HG02943 (cell line): ENCODE results near the gene CERK.
"Not testable (repeated sequence)": the region's sequence is repeated elsewhere in the genome, so short reads cannot be mapped to it uniquely, and the experiment has no call there.

Experiments
- ATAC-seq: cut with Tn5 transposase; IDR thresholded peaks from one replicate; pipeline ENCODE4 v1.9.1; 2021; ENCODE audit warnings: mild to moderate bottlenecking, low read depth, moderate library complexity; ENCODE audit not compliant: unreplicated experiment

Gene CERK

GRCh38 chr22:46737976-46738646, at the start of gene CERK:
Gene CERK (minus strand): TSS chr22:46738252. CDS start chr22:46738148, 104 bp downstream.
- ATAC-seq, result no peak

DNA sequence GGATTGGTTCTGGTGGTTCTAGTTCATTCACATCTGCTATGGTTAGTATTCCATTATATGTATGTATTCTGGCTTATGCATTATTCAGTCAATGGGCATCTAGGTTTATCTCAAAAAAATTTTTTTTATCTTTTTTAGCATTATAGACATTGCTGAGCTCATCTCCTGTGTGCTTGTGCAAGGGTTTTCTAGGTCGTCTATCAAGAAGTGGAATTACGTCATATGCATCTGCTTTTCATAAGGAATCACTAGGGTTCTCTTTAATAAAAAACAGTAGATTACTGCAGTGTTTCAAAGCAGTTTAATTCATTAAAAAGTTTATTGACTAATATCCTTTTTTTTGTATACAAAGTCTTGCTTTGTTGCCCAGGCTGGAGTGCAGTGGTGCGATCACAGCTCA, 45.7 kb upstream of the CERK start:
- ATAC-seq, result no peak

GRCh38 chr22:46782200-46782599, 44.1 kb upstream of the CERK start:
- ATAC-seq, result not testable (repeated sequence)

DNA sequence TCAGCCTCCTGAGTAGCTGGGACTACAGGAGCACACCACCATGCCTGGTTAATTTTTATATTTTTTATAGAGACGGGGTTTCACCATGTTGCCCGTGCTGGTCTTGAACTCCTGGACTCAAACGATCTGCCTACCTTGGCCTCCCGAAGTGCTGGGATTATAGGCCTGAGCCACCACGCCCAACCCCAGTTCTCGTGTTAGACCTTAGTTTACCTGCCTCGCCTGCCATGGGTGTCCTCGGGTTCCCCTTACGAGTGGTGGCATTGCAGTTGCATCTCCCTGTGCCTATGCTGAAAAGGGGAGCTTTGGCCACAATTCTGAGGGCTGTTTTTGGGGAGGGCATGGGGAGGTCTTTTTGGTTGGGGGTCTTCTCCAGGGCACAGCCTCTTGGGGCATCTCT, 43.2 kb upstream of the CERK start:
- ATAC-seq, result no peak

- no peak for ATAC-seq
Observed at GRCh38 chr22:46780453-46780852, 42.4 kb upstream of the CERK start.

- ATAC-seq, result no peak
Observed at GRCh38 chr22:46779651-46780050, 41.6 kb upstream of the CERK start.

GRCh38 chr22:46779023-46779422, 41.0 kb upstream of the CERK start:
- no peak for ATAC-seq

DNA sequence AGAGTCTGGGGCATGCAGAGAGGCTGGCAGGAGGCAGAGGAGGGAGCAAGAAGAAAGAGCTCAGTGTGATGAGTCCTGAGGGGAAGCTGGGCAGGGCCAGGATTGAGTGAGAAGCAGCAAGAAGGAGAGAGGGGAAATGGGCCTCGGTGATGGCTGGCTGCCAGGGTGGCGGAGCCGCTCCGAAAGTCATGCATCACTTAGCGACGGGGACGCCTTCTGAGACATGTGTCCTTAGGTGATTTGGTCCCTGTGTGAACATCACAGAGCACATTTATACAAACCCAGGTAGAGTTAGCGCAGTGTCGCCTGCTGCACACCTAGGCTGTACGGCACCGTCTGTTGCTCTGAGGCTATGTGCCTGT, 39.5 kb upstream of the CERK start:
- no peak for ATAC-seq

GRCh38 chr22:46776876-46777608, 39.0 kb upstream of the CERK start:
- ATAC-seq, result no peak

GRCh38 chr22:46775850-46776826, 38.1 kb upstream of the CERK start:
- no peak for ATAC-seq

DNA sequence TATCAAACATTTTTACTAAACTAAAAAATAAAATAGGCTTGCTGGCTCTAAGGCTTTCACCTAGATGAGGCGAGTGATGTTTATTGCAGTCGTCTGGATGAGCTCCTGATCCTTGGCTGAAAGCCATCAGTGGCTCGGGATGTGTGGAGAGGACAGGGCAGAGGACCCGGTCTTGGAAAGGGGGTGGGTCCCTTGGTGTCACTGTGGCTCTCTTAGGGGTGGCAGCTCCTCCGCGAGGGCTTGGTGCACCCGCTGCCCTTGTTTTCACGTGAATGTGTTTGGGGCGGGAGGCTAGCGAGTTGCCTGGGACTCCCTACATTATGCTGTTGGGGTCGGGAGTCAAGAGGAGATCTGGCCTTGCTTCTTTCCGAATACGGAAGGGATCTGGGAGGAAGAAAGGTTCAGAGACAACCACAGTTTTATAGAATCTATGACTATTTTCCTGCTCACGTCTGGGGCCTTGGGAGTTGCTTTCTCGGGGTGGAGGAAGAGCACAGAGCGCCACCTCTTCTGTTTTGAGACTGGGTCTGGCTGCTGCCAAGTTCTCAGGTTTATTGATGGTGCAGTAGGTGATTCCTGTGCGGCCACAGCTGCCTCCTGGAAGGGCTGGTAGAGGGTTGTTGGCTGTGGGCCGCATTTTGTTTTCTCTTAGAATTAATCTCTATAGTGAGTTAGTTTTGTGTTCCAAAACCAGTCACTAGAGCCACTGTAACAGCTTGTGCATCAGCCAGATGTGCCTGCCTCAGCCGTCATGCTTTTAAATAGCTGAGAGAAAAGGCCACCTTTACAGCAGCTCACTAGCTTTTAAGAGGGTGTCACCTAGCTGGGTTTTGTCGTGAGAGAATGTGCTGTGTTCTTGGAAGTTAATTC, 37.2 kb upstream of the CERK start:
- ATAC-seq, result no peak

DNA sequence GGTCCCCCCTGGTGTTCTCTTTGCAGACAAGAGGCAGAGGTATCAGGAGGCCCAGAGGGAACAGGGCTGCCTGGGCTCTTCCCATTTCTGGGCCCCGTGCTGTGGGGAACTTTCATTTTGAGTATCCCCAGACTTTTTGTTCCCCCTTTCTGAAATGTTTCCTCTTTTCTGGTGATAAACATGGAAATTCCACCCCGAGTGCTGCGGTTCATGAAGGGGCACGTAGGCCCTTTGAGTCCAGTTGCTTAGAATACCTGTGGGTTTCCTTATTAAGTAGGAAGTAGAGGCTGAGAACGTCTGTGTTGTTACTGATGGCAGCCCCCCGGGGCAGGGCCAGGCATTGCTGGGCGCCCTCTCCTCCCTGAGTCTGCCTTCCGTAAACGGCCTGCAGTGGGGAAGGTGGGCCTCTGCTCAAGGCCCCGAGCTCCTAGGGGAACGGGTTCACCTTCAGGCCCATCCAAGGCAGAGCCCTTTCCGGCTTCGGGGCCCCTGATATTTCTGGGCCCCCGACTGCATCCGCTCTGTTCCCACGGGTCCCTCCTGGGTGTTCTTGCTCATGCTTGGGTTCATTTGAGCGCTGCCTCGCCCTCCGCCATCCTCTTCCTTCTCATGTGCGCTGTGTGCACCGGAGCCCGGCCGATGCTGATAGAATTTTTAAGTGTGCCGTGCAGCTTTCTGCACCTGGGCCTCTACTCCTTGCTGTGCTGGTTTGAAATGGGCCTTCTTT, 36.4 kb upstream of the CERK start:
- ATAC-seq, result no peak

DNA sequence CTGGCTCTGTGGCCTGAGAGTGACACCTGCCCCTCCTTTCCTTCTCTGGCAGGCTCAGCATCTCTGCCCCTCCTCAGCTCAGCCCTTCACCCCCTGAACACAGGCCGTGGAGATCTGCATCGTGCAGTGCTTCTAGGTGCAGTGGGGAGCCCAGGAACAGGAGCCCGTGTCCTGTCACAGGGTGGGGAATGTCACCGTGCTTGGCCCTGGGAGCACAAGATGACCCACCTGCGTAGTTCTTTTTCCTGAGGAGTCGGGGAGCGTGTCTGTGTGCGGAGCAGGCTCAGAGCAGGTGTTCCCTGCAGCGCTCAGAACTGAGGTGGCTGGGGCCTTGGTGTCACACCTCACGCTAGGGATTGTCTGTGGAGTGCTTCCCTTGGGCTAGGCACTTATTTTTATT, 35.0 kb upstream of the CERK start:
- no peak for ATAC-seq

GRCh38 chr22:46770726-46771125, 32.7 kb upstream of the CERK start:
- ATAC-seq, result no peak

DNA sequence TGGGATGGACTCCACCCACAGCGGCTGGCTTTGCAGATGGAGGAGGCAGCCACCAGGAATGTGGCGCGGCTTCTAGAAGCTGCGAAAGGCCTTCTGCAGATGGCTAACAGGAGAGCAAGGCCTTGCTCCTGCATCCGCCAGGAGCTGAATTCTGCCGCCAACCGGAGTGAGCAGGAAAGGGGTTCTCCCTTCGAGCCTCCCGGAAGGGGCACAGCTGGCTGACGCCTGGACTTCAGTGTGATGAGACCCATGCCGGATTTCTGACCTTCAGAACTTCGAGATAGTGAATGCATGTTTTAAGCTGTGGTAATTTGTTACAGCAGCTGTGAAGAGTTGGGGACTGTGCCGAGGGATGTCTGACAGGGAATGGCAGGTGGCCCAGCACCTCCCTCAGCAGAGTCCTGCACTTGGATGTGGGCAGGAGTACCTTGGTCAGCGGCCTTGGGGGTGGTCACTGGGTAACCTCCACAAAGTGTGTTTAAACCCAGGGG, 32.1 kb upstream of the CERK start:
- no peak for ATAC-seq

GRCh38 chr22:46769706-46770105, 31.7 kb upstream of the CERK start:
- no peak for ATAC-seq

DNA sequence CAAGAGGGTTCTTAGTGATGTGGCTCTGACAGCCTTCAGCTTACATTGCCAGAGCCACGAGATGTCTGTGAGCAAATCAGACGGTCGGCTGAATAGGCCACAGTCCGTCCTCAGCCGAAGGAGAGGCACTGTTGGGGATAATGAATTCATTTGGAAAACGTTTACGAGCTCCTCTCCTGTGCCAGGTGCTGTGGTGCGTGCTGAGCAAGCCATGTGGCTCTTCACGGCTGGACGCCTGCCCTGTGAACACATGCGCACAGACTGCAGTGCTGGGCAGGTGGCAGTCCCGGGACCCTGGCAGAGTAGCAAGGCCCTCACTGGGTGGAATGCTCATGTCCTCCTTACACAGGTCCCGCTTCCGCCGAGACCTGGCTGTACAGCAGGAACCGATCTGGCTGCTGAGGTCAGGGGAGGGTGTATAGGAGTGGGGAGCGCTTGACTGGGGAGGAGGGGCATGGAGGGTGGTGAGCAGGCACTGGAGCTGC, 31.2 kb upstream of the CERK start:
- ATAC-seq, result no peak

DNA sequence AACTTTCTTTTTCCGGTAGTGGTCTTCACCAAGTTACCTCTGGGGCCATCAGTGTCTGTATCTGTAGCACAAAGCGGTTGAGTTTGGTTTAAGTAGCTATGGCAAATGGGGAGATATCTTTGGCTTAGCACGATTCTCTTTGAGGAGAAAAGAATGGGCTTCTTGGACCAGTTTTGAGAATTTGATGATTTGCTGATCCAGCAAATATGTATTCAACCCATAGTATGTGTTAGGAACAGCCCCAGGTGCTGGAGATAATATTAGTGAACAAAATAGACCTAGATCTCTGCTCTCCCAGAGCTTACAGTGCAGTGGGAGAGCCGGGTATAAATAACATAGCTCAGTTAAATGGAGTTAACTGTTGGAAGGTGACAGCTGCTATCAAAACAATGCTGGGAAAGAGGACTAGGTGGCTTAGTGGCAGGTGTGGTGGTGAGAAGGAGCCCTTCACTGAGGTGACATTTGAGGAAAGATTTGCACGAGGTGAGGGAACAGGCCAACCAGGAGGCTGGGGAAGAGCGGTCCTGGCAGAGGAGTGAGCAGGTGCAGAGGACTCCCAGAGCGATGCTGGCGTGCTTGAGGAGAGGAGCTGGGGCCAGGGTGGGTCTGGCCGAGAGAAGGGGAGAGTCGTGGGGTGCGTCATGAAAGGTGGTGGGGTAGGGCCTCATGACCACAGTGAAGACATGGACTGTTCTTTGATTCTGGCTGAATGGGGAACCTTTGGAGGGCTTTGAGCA, 29.4 kb upstream of the CERK start:
- ATAC-seq, result no peak

DNA sequence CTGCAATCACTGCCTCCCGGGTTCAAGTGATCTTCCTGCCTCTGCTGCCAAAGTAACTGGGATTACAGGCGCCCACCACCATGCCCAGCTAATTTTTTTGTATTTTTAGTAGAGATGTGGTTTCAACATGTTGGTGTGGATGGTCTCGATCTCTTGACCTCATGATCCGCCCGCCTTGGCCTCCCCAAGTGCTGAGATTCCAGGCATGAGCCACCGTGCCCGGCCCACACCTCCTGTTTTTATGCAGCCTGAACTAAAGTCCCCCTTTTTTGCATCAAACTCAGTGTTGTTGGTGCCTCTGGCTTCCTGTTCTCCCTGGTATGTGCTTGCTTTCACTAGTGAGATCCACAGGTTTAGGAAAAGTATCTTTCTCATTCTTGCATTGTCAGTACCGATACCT, 28.6 kb upstream of the CERK start:
- no peak for ATAC-seq
